ENCODE data around the gene TNFRSF8. TPM values are rescaled to one million over a fixed set of nuclear protein-coding genes. Genes with fewer than 3 reads are reported as not detected.
A peak's percentile ranks its signal among the peaks of the same experiment; 100 is the strongest.

Gene TNFRSF8
- total RNA-seq, 1 experiment from 2014 or later = 0.82 TPM

- H3K27me3 ChIP-seq = no peaks in the 10 kb centered on the region
- no peaks in the 10 kb centered on the region for H3K36me3 ChIP-seq
- no peaks in the 10 kb centered on the region for H3K9me3 ChIP-seq
- no peak for DNase-seq
- no peak overlapping the region for H3K4me3 ChIP-seq
These were observed 12.4 kb downstream of the TNFRSF8 start for GRCh38 chr1:12075195-12076114.

- Histone ChIP-seq H3K27me3 (no peaks in the 10 kb centered on the region), H3K4me3 (no peak overlapping the region), H3K36me3 (no peaks in the 10 kb centered on the region), H3K9me3 (no peaks in the 10 kb centered on the region)
- no peak for DNase-seq
These were observed 13.4 kb downstream of the TNFRSF8 start for GRCh38 chr1:12076425-12077005.

GRCh38 chr1:12078575-12078937, 15.5 kb downstream of the TNFRSF8 start:
- H3K9me3 ChIP-seq = peaks cover 6% of the 10 kb centered on the region; the same call in 1 of the 2 replicates
- no peak overlapping the region for H3K4me3 ChIP-seq
- DNase-seq = no peak
- no peaks in the 10 kb centered on the region for H3K36me3 ChIP-seq
- no peaks in the 10 kb centered on the region for H3K27me3 ChIP-seq

GRCh38 chr1:12078938-12079861, 16.1 kb downstream of the TNFRSF8 start:
- Histone ChIP-seq H3K9me3 (peaks cover 6% of the 10 kb centered on the region; the same call in 1 of the 2 replicates), H3K4me3 (no peak overlapping the region), H3K27me3 (no peaks in the 10 kb centered on the region), H3K36me3 (no peaks in the 10 kb centered on the region)
- DNase-seq = peak; percentile 32

GRCh38 chr1:12080156-12080555, 17.1 kb downstream of the TNFRSF8 start:
- Histone ChIP-seq H3K27me3 (no peaks in the 10 kb centered on the region), H3K36me3 (no peaks in the 10 kb centered on the region), H3K4me3 (no peak overlapping the region), H3K9me3 (peaks cover 6% of the 10 kb centered on the region; the same call in 1 of the 2 replicates)
- DNase-seq = no peak

- DNase-seq = no peak
- Histone ChIP-seq H3K4me3 (no peak overlapping the region), H3K27me3 (no peaks in the 10 kb centered on the region), H3K36me3 (no peaks in the 10 kb centered on the region), H3K9me3 (peaks cover 6% of the 10 kb centered on the region; the same call in 1 of the 2 replicates)
These were observed 17.9 kb downstream of the TNFRSF8 start for GRCh38 chr1:12080773-12081556.

- no peaks in the 10 kb centered on the region for H3K36me3 ChIP-seq
- H3K4me3 ChIP-seq = no peak overlapping the region
- no peaks in the 10 kb centered on the region for H3K27me3 ChIP-seq
- H3K9me3 ChIP-seq = peaks cover 6% of the 10 kb centered on the region; the same call in 1 of the 2 replicates
- DNase-seq = no peak
These were observed 18.7 kb downstream of the TNFRSF8 start for GRCh38 chr1:12081648-12082396.

GRCh38 chr1:12082988-12083387, 19.9 kb downstream of the TNFRSF8 start:
- peaks cover 6% of the 10 kb centered on the region; the same call in 1 of the 2 replicates for H3K9me3 ChIP-seq
- DNase-seq = no peak
- H3K4me3 ChIP-seq = no peak overlapping the region
- H3K27me3 ChIP-seq = no peaks in the 10 kb centered on the region
- H3K36me3 ChIP-seq = no peaks in the 10 kb centered on the region

- H3K27me3 ChIP-seq = no peaks in the 10 kb centered on the region
- H3K36me3 ChIP-seq = no peaks in the 10 kb centered on the region
- DNase-seq = no peak
- peaks cover 6% of the 10 kb centered on the region; the same call in 1 of the 2 replicates for H3K9me3 ChIP-seq
- no peak overlapping the region for H3K4me3 ChIP-seq
These were observed 20.7 kb downstream of the TNFRSF8 start for GRCh38 chr1:12083766-12084165.

GRCh38 chr1:12085643-12086260, 22.6 kb downstream of the TNFRSF8 start:
- no peaks in the 10 kb centered on the region for H3K36me3 ChIP-seq
- H3K9me3 ChIP-seq = peaks cover 6% of the 10 kb centered on the region; the same call in 1 of the 2 replicates
- no peak for DNase-seq
- no peak overlapping the region for H3K4me3 ChIP-seq
- no peaks in the 10 kb centered on the region for H3K27me3 ChIP-seq

GRCh38 chr1:12087797-12088314, 24.8 kb downstream of the TNFRSF8 start:
- Histone ChIP-seq H3K27me3 (no peaks in the 10 kb centered on the region), H3K36me3 (no peaks in the 10 kb centered on the region), H3K9me3 (peaks cover 1% of the 10 kb centered on the region; the same call in 1 of the 2 replicates), H3K4me3 (no peak overlapping the region)
- DNase-seq = no peak

- H3K36me3 ChIP-seq = no peaks in the 10 kb centered on the region
- no peaks in the 10 kb centered on the region for H3K9me3 ChIP-seq
- H3K4me3 ChIP-seq = no peak overlapping the region
- DNase-seq = no peak
- no peaks in the 10 kb centered on the region for H3K27me3 ChIP-seq
These were observed 25.5 kb downstream of the TNFRSF8 start for GRCh38 chr1:12088607-12089006.

GRCh38 chr1:12090326-12090725, 27.2 kb downstream of the TNFRSF8 start:
- H3K9me3 ChIP-seq = no peaks in the 10 kb centered on the region
- DNase-seq = no peak
- no peak overlapping the region for H3K4me3 ChIP-seq
- no peaks in the 10 kb centered on the region for H3K36me3 ChIP-seq
- H3K27me3 ChIP-seq = no peaks in the 10 kb centered on the region

GRCh38 chr1:12091191-12091590, 28.1 kb downstream of the TNFRSF8 start:
- H3K9me3 ChIP-seq = no peaks in the 10 kb centered on the region
- no peaks in the 10 kb centered on the region for H3K36me3 ChIP-seq
- H3K4me3 ChIP-seq = no peak overlapping the region
- H3K27me3 ChIP-seq = no peaks in the 10 kb centered on the region
- no peak for DNase-seq

- H3K36me3 ChIP-seq = no peaks in the 10 kb centered on the region
- H3K4me3 ChIP-seq = no peak overlapping the region
- DNase-seq = no peak
- H3K9me3 ChIP-seq = peaks cover 3% of the 10 kb centered on the region; the same call in 1 of the 2 replicates
- H3K27me3 ChIP-seq = no peaks in the 10 kb centered on the region
These were observed 31.1 kb downstream of the TNFRSF8 start for GRCh38 chr1:12094180-12094579.
